RWPE1 (cell line): Measurements from ENCODE around the gene PROM2.

Source experiments
- CTCF ChIA-PET: fragments of 350-600 bp; sonication (Branson Sonifier 250); formaldehyde crosslinking; extraction: SDS; loops from one replicate; lab custom pipeline; 2021; lab: Yijun Ruan, JAX
- POLR2A ChIA-PET: fragments of 400-600 bp; formaldehyde crosslinking; extraction: SDS; loops from one replicate; lab custom pipeline; 2020; ENCODE audit warnings: antibody characterized with exemption; ENCODE audit not compliant: low non-redundant PET; lab: Yijun Ruan, JAX
- DNase-seq: peaks from one replicate; pipeline ENCODE4 v3.0.0; 2012; ENCODE audit warnings: low spot score
- H3K27ac ChIP-seq: fragments of 450-650 bp; 2 replicates; pipeline ENCODE4 v1.5.1; 2017
- TF ChIP-seq, protein P1 (sequence below): fragments of 450-650 bp; conservative IDR thresholded peaks from 2 replicates; pipeline ENCODE4 v1.5.1; 2017; ENCODE audit warnings: low read depth, mild to moderate bottlenecking

PROM2 gene, protein sequence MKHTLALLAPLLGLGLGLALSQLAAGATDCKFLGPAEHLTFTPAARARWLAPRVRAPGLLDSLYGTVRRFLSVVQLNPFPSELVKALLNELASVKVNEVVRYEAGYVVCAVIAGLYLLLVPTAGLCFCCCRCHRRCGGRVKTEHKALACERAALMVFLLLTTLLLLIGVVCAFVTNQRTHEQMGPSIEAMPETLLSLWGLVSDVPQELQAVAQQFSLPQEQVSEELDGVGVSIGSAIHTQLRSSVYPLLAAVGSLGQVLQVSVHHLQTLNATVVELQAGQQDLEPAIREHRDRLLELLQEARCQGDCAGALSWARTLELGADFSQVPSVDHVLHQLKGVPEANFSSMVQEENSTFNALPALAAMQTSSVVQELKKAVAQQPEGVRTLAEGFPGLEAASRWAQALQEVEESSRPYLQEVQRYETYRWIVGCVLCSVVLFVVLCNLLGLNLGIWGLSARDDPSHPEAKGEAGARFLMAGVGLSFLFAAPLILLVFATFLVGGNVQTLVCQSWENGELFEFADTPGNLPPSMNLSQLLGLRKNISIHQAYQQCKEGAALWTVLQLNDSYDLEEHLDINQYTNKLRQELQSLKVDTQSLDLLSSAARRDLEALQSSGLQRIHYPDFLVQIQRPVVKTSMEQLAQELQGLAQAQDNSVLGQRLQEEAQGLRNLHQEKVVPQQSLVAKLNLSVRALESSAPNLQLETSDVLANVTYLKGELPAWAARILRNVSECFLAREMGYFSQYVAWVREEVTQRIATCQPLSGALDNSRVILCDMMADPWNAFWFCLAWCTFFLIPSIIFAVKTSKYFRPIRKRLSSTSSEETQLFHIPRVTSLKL

DNA sequence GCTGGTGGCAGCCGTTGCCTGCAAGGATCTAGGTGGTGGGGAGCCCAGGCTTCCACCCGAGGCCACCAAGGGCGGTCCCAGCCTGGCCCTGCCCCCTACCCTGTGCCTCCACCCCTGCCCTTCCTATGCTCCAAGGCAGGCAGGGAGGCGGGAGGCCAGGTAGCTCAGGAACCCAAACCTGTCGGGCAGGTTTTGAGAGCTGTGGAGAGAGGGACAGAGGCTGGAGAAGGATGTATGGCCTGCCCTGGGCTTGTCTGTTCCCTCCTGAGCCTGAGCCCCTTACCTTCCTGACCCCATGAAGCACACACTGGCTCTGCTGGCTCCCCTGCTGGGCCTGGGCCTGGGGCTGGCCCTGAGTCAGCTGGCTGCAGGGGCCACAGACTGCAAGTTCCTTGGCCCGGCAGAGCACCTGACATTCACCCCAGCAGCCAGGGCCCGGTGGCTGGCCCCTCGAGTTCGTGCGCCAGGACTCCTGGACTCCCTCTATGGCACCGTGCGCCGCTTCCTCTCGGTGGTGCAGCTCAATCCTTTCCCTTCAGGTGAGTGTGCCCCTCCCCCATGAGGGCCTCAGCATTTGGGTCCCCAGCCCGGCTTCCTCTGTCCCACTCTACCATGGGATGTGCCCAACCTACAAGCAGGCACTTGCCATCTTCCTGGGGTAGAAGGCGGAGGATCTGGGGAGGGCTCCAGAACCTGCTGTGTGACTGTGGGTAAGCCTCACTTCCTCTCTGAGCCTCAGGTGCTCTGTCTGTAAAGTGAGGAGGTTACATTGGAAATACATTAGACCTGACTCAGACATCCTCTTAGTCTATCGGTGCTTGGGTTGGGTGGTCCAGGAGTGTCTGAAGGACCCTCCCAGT lies at the start of gene PROM2:
Gene PROM2, plus strand, starts transcription at position 159 of the 860 bp plus-strand sequence. Its CDS starts 137 bp downstream, at position 296.
- TF ChIP-seq, protein P1, sequence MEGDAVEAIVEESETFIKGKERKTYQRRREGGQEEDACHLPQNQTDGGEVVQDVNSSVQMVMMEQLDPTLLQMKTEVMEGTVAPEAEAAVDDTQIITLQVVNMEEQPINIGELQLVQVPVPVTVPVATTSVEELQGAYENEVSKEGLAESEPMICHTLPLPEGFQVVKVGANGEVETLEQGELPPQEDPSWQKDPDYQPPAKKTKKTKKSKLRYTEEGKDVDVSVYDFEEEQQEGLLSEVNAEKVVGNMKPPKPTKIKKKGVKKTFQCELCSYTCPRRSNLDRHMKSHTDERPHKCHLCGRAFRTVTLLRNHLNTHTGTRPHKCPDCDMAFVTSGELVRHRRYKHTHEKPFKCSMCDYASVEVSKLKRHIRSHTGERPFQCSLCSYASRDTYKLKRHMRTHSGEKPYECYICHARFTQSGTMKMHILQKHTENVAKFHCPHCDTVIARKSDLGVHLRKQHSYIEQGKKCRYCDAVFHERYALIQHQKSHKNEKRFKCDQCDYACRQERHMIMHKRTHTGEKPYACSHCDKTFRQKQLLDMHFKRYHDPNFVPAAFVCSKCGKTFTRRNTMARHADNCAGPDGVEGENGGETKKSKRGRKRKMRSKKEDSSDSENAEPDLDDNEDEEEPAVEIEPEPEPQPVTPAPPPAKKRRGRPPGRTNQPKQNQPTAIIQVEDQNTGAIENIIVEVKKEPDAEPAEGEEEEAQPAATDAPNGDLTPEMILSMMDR: no peak
- ChIA-PET POLR2A (interaction anchor here (0.7 kb wide), 2 partner anchors 27 to 49 kb away, joined by 3 to 4 read pairs; no protein-coding TSS in a partner anchor), CTCF (interaction anchor here (0.6 to 4.9 kb wide), 3 partner anchors 11 to 76 kb away, joined by 3 to 40 read pairs (median 3); no protein-coding TSS in a partner anchor)
- peak; percentile 71 for DNase-seq
- peak within 1 kb of the TSS; percentile 49 for H3K27ac ChIP-seq

DNA sequence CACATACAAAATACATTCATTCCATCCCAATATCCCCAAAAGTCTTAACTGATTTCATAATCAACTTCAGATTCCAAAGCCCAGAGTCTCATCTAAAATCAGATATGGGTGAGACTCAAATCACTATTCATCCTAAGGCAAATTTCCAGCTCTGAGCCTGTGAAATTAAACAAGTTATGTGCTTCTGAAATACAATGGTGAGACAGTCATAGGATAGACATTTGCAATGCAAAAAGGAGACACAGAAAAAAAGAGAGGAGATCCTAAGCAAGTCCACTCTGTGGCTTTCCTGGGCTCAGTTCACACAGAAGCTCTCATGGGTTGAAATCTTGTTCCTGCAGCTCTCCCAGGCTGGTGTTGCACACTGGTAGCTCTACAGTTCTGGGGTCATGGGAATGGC lies 48.6 kb upstream of the PROM2 start:
- no peak overlapping the region for H3K27ac ChIP-seq
- DNase-seq: no peak
- TF ChIP-seq, protein P1: no peak
- POLR2A ChIA-PET: interaction anchor here (0.6 kb wide), 1 partner anchor 49 kb away, joined by 3 read pairs; no protein-coding TSS in a partner anchor
- CTCF ChIA-PET: interaction anchor here (0.6 to 1.1 kb wide), 2 partner anchors 90 to 119 kb away, joined by 3 read pairs; no protein-coding TSS in a partner anchor

DNA sequence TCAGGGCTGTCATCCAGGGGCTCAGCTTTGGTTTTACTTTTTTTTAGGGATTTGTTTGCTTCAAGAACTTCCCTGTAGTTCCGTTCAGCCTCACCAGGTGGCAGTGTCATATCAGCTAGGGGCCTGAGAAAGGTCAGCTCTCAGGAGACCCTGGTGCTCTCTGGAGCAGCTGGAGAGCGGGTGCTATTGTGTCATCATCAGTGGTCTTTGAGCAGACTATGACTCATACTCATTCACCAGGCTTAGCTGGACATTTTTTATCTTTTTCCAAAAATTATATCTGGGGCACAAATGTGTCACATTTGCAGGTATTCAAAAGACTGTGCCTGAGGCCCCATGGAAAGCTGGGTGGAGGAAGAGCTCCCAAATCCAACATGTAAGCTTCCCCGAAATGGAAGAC lies 42.5 kb upstream of the PROM2 start:
- TF ChIP-seq, protein P1: peak; percentile 88
- no peak overlapping the region for H3K27ac ChIP-seq
- ChIA-PET POLR2A (interaction anchor here (0.8 to 1.5 kb wide), 2 partner anchors 46 to 83 kb away, joined by 3 to 5 read pairs; no protein-coding TSS in a partner anchor), CTCF (interaction anchor here (0.6 to 3.1 kb wide), 33 partner anchors 8 to 161 kb away, joined by 3 to 62 read pairs (median 5); partner anchors contain the start of gene PROM2)
- peak; percentile 72 for DNase-seq

DNA sequence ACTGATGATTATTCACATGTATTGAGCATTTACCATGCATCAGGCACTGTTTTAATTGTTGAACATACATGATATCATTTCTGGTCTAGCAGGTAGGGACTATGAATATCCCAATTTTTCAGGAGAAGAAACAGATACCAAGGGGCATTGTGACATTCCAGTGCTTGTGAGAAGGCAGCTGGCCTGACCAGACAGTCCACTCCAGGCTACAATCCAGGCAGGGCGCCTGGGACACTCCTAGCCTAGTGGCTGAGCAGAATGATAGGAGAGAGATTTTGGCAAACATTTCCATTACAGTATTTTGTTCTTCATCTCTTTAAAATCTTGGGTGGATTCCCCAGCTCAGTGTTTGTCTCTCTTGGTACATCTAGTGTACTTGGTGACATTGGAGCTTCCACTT lies 42.0 kb upstream of the PROM2 start:
- TF ChIP-seq, protein P1: no peak
- H3K27ac ChIP-seq: no peak overlapping the region
- ChIA-PET CTCF (interaction anchor here (0.8 to 3.1 kb wide), 25 partner anchors 8 to 161 kb away, joined by 3 to 62 read pairs (median 7); partner anchors contain the start of gene PROM2), POLR2A (interaction anchor here (1.5 kb wide), 1 partner anchor 45 kb away, joined by 5 read pairs; no protein-coding TSS in a partner anchor)
- no peak for DNase-seq

DNA sequence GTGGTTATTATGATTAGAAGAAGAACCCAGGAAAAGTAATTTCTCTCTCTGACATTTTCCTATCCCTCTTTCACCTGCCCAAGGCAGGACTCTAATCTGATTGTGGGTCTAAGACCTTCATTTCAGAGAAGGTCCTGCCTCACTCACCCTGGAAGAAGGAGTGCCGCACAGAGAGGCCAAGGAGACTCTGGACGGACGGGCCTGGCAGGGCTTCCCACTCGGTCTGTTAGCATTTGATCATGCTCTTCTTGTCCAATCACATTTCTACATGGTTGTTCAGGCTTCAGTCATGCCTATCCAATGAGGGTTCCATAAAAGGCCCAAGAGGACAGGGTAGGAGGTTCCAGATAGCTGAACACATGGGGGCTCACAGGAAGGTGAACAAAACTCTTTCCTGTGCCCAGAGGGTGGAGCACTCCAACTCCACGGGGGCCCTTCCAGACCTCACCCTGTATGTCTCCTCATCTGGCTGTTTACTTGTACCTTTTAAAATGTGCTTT lies 39.9 kb upstream of the PROM2 start:
- ChIA-PET POLR2A (no interaction called here), CTCF (interaction anchor here (0.5 kb wide), 1 partner anchor 38 kb away, joined by 3 read pairs; no protein-coding TSS in a partner anchor)
- TF ChIP-seq, protein P1: no peak
- DNase-seq: no peak
- H3K27ac ChIP-seq: no peak overlapping the region
